Ascending aorta (tissue), 2 donors: ENCODE measurements around the gene EBF3. TPM values are rescaled to one million over a fixed set of nuclear protein-coding genes. Genes with fewer than 3 reads are reported as not detected.
A peak's percentile ranks its signal among the peaks of the same experiment; 100 is the strongest.

Source experiments
- DNase-seq, 2 donors: peaks; one replicate each; pipeline ENCODE4 v3.0.0-alpha.2; 2019; ENCODE audit warnings: low spot score in 2 of 2
- H3K27ac ChIP-seq, 2 donors: fragments of 200-600 bp; sonication (generic); one replicate each; pipeline ENCODE4 v1.5.1; 2016 to 2017; ENCODE audit warnings: mild to moderate bottlenecking in 1 of 2
- H3K27me3 ChIP-seq: fragments of 200-600 bp; sonication (generic); one replicate; pipeline ENCODE4 v1.5.1; 2017
- H3K36me3 ChIP-seq, 2 donors: fragments of 200-600 bp; sonication (generic); one replicate each; pipeline ENCODE4 v1.5.1; 2016
- H3K4me1 ChIP-seq, 2 donors: fragments of 200-600 bp; sonication (generic); one replicate each; pipeline ENCODE4 v1.5.1; 2016 to 2017; ENCODE audit warnings: mild to moderate bottlenecking in 1 of 2
- H3K4me3 ChIP-seq, 2 donors: fragments of 200-600 bp; sonication (generic); one replicate each; pipeline ENCODE4 v1.5.1; 2016 to 2017; ENCODE audit warnings: mild to moderate bottlenecking in 1 of 2
- H3K9me3 ChIP-seq, 2 donors: fragments of 200-600 bp; sonication (generic); one replicate each; pipeline ENCODE4 v1.5.1; 2016
- intact Hi-C: fragments of 100-400 bp; cut with DNase I; formaldehyde crosslinking; loops from one replicate; pipeline ENCODE4 v1.15.1; 2023
- total RNA-seq: library from RNA; depleted of rRNA; stranded (reverse); fragments of >200 nt; gene quantifications from one replicate; pipeline ENCODE4 v1.1.0, GENCODE V29; 2016
- TF ChIP-seq, protein P1 (sequence below), 3 experiments: fragments of 200-600 bp in 2 of 3; fragments of 450-650 bp in 1 of 3; sonication (generic) in 2 of 3; IDR thresholded peaks; one replicate each; pipeline ENCODE4 v1.5.1; 2016 to 2019; ENCODE audit warnings: antibody characterized with exemption in 3 of 3, mild to moderate bottlenecking in 1 of 3, moderate library complexity in 1 of 3

EBF3 gene
- total RNA-seq, 1 donor from 2014 or later = 20.2 TPM

DNA sequence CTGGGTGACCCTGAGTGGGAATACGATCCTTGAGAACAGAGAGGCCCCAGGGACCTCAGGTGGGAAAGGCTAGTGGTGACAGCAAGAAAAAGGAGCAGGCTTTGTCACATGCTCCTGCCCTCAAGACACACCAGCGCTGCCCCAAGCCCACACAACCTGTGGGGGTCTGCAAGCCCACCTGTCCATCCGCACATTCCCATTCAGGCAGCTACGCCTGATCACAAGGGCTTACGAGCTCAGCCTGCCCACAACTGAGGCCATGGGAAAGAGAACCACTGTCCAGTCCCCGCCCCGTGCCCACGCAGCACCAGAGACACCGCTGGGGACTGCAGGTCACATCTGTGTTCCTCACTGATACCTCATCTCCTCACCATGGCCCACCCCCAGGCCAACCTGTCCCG, 26.7 kb downstream of the EBF3 start:
- Histone ChIP-seq H3K27ac (no peak overlapping the region), H3K36me3 (no peaks in the 10 kb centered on the region), H3K4me1 (no peaks in the 10 kb centered on the region), H3K4me3 (no peak overlapping the region), H3K27me3 (no peaks in the 10 kb centered on the region), H3K9me3 (no peaks in the 10 kb centered on the region)
- DNase-seq = peak in 1 of 2 donors; percentile 58
- intact Hi-C loops = no loop called here
- TF ChIP-seq, protein P1, sequence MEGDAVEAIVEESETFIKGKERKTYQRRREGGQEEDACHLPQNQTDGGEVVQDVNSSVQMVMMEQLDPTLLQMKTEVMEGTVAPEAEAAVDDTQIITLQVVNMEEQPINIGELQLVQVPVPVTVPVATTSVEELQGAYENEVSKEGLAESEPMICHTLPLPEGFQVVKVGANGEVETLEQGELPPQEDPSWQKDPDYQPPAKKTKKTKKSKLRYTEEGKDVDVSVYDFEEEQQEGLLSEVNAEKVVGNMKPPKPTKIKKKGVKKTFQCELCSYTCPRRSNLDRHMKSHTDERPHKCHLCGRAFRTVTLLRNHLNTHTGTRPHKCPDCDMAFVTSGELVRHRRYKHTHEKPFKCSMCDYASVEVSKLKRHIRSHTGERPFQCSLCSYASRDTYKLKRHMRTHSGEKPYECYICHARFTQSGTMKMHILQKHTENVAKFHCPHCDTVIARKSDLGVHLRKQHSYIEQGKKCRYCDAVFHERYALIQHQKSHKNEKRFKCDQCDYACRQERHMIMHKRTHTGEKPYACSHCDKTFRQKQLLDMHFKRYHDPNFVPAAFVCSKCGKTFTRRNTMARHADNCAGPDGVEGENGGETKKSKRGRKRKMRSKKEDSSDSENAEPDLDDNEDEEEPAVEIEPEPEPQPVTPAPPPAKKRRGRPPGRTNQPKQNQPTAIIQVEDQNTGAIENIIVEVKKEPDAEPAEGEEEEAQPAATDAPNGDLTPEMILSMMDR (IDR thresholded peaks at IDR 0.05) = no peak

DNA sequence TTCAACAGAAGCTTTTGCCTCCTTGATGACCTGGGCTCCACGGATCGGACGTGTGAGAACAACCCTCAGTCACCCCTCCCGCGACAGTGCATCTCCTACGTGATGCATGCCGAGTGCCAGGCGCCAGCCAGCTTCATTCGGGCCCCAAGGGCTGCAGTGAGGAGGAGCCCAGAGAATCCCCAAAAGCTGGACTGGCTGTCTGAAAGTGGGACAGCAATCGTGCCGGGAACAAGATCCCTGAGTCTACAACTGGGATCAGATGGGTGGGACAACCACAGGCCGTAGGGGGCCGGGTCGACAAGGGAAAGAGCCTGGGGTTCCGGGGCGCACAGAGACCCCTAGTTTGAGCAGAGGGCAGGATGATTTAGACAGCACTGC, 27.2 kb downstream of the EBF3 start:
- Histone ChIP-seq H3K27ac (no peak overlapping the region), H3K9me3 (no peaks in the 10 kb centered on the region), H3K36me3 (no peaks in the 10 kb centered on the region), H3K27me3 (no peaks in the 10 kb centered on the region), H3K4me1 (no peaks in the 10 kb centered on the region), H3K4me3 (no peak overlapping the region)
- TF ChIP-seq, protein P1 (IDR thresholded peaks at IDR 0.05) = no peak
- DNase-seq = no peak
- intact Hi-C loops = no loop called here

DNA sequence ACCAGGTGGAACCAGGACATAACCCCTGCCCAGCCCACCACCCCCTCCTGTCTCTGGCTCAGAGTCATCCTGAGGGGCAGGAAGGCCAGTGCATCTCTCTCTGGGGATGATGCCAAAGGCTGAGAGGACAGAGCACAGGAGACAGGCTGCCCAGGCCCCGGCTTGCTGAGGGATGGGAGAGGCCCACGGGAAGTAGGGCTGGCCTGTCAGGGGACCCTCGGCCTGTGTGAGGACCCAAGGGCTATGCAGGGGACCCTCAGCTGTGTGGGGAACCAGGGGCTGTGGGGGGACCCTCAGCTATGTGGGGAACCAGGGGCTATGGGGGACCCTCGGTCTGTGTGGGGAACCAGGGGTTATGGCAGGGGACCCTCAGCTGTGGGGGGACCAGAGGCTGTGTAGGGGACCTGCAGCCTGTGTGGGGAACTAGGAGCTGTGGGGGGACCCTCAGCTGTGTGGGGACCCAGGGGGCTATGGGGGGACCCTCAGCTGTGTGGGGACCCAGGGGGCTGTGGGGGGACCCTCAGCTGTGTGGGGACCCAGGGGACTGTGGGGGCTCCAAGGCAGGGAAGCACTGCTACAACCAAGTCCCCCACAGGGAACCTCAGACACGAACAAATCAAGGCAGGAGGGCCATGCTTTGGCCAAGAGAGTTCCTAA, 27.7 kb downstream of the EBF3 start:
- intact Hi-C loops = no loop called here
- no peak for DNase-seq
- no peak overlapping the region for H3K4me3 ChIP-seq
- no peaks in the 10 kb centered on the region for H3K36me3 ChIP-seq
- no peak overlapping the region for H3K27ac ChIP-seq
- H3K27me3 ChIP-seq = no peaks in the 10 kb centered on the region
- TF ChIP-seq, protein P1 (IDR thresholded peaks at IDR 0.05) = no peak
- H3K4me1 ChIP-seq = no peaks in the 10 kb centered on the region
- H3K9me3 ChIP-seq = no peaks in the 10 kb centered on the region

DNA sequence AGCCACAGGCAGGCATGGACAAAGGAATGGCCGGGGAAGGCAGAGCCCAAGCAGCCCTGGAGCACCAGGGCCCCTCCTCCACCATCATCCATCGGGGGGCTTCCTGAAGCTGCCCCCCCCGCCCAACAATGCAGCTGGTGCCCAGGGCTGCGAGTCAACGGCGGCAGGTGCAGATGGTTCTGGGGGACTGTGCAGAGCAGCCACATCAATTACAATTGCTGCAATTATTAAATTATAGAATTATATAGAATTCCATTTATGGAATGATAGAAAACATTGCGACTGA, 28.3 kb downstream of the EBF3 start:
- H3K27me3 ChIP-seq = no peaks in the 10 kb centered on the region
- H3K9me3 ChIP-seq = no peaks in the 10 kb centered on the region
- no peak for DNase-seq
- intact Hi-C loops = no loop called here
- no peak overlapping the region for H3K27ac ChIP-seq
- TF ChIP-seq, protein P1 (IDR thresholded peaks at IDR 0.05) = no peak
- H3K36me3 ChIP-seq = no peaks in the 10 kb centered on the region
- no peaks in the 10 kb centered on the region for H3K4me1 ChIP-seq
- H3K4me3 ChIP-seq = no peak overlapping the region

DNA sequence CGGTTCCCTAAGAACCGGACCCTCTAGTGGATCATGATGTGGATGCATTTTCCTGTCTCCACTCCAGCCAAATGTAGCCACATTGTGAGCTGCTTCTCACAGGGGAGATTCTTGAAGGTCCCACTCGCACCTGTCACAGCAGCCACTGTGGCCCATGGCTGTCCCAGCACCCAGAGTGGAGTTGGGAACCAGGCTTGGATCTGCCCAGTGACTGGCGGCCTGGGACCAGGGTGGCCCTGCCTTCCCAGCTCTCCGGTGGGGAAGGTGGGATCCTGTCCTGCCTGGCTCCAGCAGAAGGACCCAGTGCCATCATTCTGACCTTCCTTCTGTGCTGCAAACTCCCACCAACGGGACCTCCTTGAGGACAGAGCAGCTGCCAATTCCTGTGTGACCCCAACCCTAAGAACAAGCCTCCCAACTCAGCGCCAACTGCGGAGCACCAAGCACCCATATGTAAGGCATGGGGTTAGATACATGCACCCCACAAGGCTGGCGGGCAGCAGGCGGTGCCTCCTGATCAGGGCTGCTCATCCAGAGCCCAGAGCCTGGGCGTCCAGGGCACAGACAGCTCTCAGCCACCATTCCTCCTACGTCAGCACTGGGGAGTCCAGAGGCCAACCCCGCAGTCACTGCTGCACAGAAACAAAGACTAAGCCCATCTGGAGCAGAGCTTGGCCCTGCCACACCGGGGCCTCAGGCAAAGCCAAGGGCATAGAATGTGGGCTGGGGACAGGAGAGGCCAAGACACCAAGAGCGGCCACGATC, 28.8 kb downstream of the EBF3 start:
- intact Hi-C loops = no loop called here
- Histone ChIP-seq H3K36me3 (no peaks in the 10 kb centered on the region), H3K27me3 (no peaks in the 10 kb centered on the region), H3K4me1 (no peaks in the 10 kb centered on the region), H3K27ac (no peak overlapping the region), H3K4me3 (no peak overlapping the region), H3K9me3 (no peaks in the 10 kb centered on the region)
- TF ChIP-seq, protein P1 (IDR thresholded peaks at IDR 0.05) = no peak
- DNase-seq = no peak
